GM12865 (cell line): ENCODE results near the gene OPRD1.

Experiments used
- DNase-seq: peaks from one replicate; pipeline ENCODE4 v3.0.0; 2010; ENCODE audit warnings: low read depth
- H3K4me3 ChIP-seq: 2 replicates; pipeline ENCODE4 v1.5.1; 2011; ENCODE audit warnings: mild to moderate bottlenecking, low read depth, low read length, control low read depth
- CTCF ChIP-seq: IDR thresholded peaks from 2 replicates; pipeline ENCODE4 v1.5.1; 2011; ENCODE audit warnings: low read length, control low read depth, low read depth, inconsistent platforms; ENCODE audit not compliant: insufficient read depth; ENCODE audit errors: missing control alignments

The OPRD1 gene

GRCh38 chr1:28890836-28891235 is 78.9 kb downstream of the OPRD1 start:
- no peak for TF ChIP-seq CTCF
- DNase-seq, result no peak
- H3K4me3 ChIP-seq, result no peak overlapping the region

- H3K4me3 ChIP-seq, result no peak overlapping the region
- TF ChIP-seq CTCF, result no peak
- no peak for DNase-seq
Measured at GRCh38 chr1:28891256-28891655, 79.3 kb downstream of the OPRD1 start.

- no peak overlapping the region for H3K4me3 ChIP-seq
- TF ChIP-seq CTCF, result peak; percentile 43
- peak; percentile 35 for DNase-seq
Measured at GRCh38 chr1:28893403-28894102, 81.6 kb downstream of the OPRD1 start.

GRCh38 chr1:28894785-28895184 is 82.8 kb downstream of the OPRD1 start:
- H3K4me3 ChIP-seq, result no peak overlapping the region
- no peak for TF ChIP-seq CTCF
- no peak for DNase-seq

GRCh38 chr1:28895896-28896608 is 84.1 kb downstream of the OPRD1 start:
- H3K4me3 ChIP-seq, result no peak overlapping the region
- no peak for TF ChIP-seq CTCF
- DNase-seq, result no peak

GRCh38 chr1:28896609-28896986 is 84.6 kb downstream of the OPRD1 start:
- no peak for DNase-seq
- H3K4me3 ChIP-seq, result no peak overlapping the region
- TF ChIP-seq CTCF, result no peak
